ENCODE measurements around the gene RNF146.
A peak's percentile ranks its signal among the peaks of the same experiment; 100 is the strongest.

Gene RNF146

DNA sequence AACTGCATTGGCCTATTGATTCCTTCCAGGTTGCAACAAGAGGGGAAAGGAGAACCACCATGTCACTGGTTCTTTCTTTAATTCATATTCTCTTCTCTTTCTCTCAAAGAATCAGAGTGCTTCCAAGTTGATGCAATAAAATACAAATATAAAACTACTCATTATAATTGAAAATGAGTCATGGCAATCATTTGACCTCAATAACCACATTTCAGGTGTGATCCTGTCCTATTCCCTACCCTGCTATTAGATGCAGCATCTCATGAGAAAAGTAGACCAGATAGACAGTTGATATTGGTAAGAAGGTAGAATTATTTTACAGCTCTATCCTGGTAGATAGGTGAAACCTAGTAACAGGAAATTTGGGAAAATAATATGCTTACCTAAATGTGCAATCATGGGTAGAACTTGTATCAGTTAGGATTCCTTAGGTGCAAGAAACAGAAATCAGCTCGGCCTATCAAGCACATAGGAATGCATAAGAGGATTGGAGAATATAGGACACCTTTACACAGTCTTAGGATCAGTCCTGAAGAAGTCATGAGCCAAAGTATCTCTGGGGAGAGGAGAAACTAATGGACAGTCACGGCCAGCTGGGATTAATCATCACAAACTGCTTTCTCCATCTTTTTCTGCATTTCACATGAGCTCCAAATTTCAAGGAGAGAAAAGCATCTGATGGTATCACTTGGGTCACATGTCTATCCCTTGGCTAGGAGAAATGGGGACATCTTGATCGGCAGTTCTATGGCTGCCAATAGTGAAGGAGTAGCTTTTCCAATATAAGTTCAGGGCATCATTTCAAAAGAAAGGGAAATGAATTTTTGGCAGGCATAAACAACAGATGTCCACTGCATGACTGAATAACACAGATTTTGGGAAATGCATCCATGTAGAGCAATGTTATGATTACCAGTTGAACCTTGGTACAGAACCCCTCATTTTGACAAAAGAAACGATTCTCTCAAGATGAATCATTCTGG is 19.3 kb upstream of the RNF146 start:
- H3K4me3 ChIP-seq (ENCODE audit: low read depth, low read length) = no peak overlapping the region
- TF ChIP-seq, protein P1, sequence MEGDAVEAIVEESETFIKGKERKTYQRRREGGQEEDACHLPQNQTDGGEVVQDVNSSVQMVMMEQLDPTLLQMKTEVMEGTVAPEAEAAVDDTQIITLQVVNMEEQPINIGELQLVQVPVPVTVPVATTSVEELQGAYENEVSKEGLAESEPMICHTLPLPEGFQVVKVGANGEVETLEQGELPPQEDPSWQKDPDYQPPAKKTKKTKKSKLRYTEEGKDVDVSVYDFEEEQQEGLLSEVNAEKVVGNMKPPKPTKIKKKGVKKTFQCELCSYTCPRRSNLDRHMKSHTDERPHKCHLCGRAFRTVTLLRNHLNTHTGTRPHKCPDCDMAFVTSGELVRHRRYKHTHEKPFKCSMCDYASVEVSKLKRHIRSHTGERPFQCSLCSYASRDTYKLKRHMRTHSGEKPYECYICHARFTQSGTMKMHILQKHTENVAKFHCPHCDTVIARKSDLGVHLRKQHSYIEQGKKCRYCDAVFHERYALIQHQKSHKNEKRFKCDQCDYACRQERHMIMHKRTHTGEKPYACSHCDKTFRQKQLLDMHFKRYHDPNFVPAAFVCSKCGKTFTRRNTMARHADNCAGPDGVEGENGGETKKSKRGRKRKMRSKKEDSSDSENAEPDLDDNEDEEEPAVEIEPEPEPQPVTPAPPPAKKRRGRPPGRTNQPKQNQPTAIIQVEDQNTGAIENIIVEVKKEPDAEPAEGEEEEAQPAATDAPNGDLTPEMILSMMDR (IDR thresholded peaks at IDR 0.05; ENCODE audit: borderline replicate concordance, insufficient read depth, low read depth, low read length) = no peak

DNA sequence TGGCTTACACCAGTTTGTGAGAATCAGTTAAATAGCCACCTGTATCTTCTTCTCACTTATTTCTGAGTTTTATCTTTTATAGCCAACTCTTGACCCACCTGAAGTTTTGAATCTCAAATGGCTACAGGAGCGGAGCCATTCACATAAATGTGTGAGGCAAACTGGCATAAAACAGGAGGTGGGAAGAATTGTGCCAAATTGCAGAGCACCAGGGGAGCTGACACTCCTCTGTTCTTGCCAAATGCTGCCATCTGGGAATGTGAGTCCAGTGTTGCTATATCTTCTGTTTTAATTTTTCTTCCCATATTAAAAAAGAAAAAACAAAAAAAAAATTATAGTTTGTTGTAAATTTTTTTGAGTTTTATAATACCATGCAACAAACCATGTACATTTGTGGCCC is 17.0 kb upstream of the RNF146 start:
- H3K4me3 ChIP-seq (ENCODE audit: low read depth, low read length) = no peak overlapping the region
- TF ChIP-seq, protein P1 (IDR thresholded peaks at IDR 0.05; ENCODE audit: borderline replicate concordance, insufficient read depth, low read depth, low read length) = no peak

DNA sequence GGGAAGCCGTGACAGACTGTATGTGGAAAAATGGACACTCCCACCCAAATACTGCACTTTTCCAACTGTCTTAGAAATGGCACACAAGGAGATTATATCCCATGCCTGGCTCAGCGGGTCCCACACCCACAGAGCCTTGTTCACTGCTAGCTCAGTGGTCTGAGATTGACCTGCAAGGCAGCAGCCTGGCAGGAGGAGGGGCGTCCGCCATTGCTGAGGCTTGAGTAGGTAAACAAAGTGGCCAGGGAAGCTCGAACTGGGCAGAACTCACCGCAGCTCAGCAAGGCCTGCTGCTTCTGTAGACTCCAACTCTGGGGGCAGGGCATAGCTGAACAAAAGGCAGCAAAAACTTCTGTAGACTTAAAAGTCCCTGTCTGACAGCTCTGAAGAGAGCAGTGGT is 11.4 kb upstream of the RNF146 start:
- H3K4me3 ChIP-seq (ENCODE audit: low read depth, low read length) = no peak overlapping the region
- TF ChIP-seq, protein P1 (IDR thresholded peaks at IDR 0.05; ENCODE audit: borderline replicate concordance, insufficient read depth, low read depth, low read length) = no peak

DNA sequence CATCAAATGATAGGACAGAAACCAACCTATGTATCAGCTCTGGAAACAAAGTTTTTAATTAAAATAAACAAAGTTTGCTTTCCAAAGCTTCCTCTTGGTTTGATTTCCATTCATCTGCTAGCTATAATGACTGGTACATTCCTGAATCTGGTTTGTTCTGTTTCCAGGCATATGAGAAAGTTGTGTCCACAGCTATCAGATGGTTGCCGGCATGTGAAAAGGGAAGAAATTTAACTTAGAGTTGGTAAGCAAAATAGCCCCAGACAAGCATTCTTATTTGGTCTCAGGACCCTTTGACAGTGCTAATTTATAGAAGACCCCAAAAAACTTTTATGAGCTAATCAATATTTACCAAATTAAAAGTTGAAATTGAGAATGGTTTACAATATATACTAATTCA is 3.8 kb upstream of the RNF146 start:
- TF ChIP-seq, protein P1 (IDR thresholded peaks at IDR 0.05; ENCODE audit: borderline replicate concordance, insufficient read depth, low read depth, low read length) = no peak
- no peak overlapping the region for H3K4me3 ChIP-seq (ENCODE audit: low read depth, low read length)

DNA sequence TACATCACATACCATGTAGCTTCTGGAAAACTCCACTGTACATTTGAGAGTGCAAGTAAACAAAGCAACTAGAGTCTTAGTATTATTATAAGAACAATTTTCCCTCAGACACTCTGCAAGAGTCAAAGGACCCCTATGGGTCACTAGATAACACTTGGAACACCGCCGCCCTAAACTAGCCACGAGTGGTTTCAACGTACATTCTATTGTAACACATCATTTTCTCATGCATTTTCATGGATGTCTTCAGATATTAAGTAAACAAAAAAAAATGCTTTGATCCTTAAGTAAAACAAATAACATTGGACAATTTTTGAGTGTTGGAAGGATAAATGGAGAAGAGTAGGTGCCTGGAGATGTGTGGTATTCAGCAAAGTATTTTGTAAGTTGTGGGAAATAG is 3.2 kb upstream of the RNF146 start:
- TF ChIP-seq, protein P1 (IDR thresholded peaks at IDR 0.05; ENCODE audit: borderline replicate concordance, insufficient read depth, low read depth, low read length) = no peak
- no peak overlapping the region for H3K4me3 ChIP-seq (ENCODE audit: low read depth, low read length)

DNA sequence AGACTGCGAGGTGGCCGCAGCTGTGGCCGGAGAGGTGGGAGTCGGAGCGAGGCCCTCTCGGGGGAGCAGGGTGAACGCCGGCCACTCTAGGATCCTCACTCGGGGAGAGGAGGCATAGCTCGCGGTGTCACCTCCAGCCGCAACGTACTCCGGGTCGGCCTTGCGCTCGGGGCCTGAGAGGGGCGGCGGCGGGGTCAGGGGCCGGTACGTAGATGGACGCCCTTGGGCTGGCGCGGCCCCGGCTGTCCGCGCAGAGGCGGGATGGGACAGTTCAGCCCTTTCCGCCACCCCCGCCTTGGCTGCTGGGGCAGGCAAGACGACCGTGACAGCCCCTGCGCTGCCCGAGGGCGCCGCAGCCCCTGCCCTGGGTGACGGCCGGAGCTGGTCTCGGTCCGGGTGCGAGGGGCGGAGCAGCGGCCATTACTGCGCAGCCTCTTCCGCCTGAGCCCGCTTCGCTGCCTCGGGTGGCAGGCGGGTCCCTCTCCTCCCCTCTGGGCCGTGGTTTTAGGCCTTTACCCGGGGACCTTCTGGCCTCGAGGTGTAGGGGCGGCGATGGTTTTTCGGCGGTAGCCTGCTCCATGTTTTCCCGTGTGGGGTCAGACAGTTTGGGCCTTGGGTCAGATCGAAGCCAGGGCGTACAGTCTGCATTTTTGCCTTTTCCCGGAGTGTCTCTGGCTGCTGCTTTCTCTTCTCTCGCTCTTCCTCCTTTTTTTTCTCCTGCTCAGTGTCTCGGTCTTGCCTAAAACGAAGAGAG is 405 bp downstream of the RNF146 start:
- H3K4me3 ChIP-seq (ENCODE audit: low read depth, low read length) = peak overlapping the region; percentile 90
- TF ChIP-seq, protein P1 (IDR thresholded peaks at IDR 0.05; ENCODE audit: borderline replicate concordance, insufficient read depth, low read depth, low read length) = no peak

Data from GM12875 (cell line).